Stomach (tissue), 9 donors: ENCODE results near the gene DIPK1C. TPM values are rescaled to one million over a fixed set of nuclear protein-coding genes. Genes with fewer than 3 reads are reported as not detected.

ENCODE experiments used
- DNase-seq, 2 donors: peaks; one replicate each; pipeline versions ENCODE4 v3.0.0 to v3.0.0-alpha.2; 2013 to 2019
- H3K27ac ChIP-seq, 5 donors: fragments of 200-600 bp in 4 of 5; sonication (generic) in 4 of 5; one replicate each; pipeline ENCODE4 v1.5.1; 2013 to 2019; ENCODE audit warnings: mild to moderate bottlenecking in 1 of 5, moderate library complexity in 1 of 5
- H3K27me3 ChIP-seq, 3 donors: fragments of 200-600 bp; sonication (generic); one replicate each; pipeline ENCODE4 v1.5.1; 2017 to 2019; ENCODE audit warnings: mixed run types in 1 of 3
- H3K36me3 ChIP-seq, 4 donors: fragments of 200-600 bp; sonication (generic); 1 replicate in 3 of 4; 2 replicates in 1 of 4; pipeline ENCODE4 v1.5.1; 2016 to 2019
- H3K4me1 ChIP-seq, 4 donors: fragments of 200-600 bp; sonication (generic); one replicate each; pipeline ENCODE4 v1.5.1; 2016 to 2019
- H3K4me3 ChIP-seq, 4 donors: fragments of 200-600 bp; sonication (generic) in 3 of 4; one replicate each; pipeline ENCODE4 v1.5.1; 2016 to 2019; ENCODE audit warnings: mild to moderate bottlenecking in 1 of 4
- H3K9me3 ChIP-seq, 4 donors: fragments of 200-600 bp; sonication (generic); one replicate each; pipeline ENCODE4 v1.5.1; 2016 to 2019
- CTCF ChIP-seq, 7 experiments: fragments of 450-650 bp in 4 of 7; fragments of 200-600 bp in 3 of 7; sonication (generic) in 3 of 7; IDR thresholded peaks; one replicate each; pipeline ENCODE4 v1.5.1; 2016 to 2019; ENCODE audit warnings: antibody characterized with exemption in 7 of 7, control low read depth in 2 of 7, mild to moderate bottlenecking in 1 of 7
- EP300 ChIP-seq: sonication (generic); formaldehyde crosslinking; IDR thresholded peaks from one replicate; pipeline ENCODE4 v1.6.1; 2017; ENCODE audit warnings: antibody characterized with exemption
- POLR2A ChIP-seq, 4 donors: fragments of 450-650 bp; IDR thresholded peaks; one replicate each; pipeline ENCODE4 v1.6.1; 2016; ENCODE audit warnings: antibody characterized with exemption in 4 of 4, control low read depth in 2 of 4, mild to moderate bottlenecking in 1 of 4, moderate library complexity in 1 of 4
- POLR2AphosphoS5 ChIP-seq, 3 donors: sonication (generic); formaldehyde crosslinking; IDR thresholded peaks; one replicate each; pipeline ENCODE4 v1.6.1; 2016; ENCODE audit warnings: antibody characterized with exemption in 3 of 3
- WGBS, 5 donors: extraction: QIAGEN DNeasy Blood & Tissue Kit in 3 of 5; methylation state at CpG; one replicate each; pipeline versions ENCODE4 v1.1.5 to v1.1.7; 2013 to 2018; 5-methylcytosine and 5-hydroxymethylcytosine counted together
- intact Hi-C: fragments of 100-400 bp; cut with DNase I; formaldehyde crosslinking; loops from one replicate; pipeline ENCODE4 v1.15.1; 2023; ENCODE audit warnings: low total_unique reads
- polyA plus RNA-seq, 3 donors: library from polyadenylated mRNA; stranded (reverse); fragments of 200-250 nt; gene quantifications; one replicate each; pipeline ENCODE4 v1.2.3, GENCODE V29; 2013
- total RNA-seq, 5 donors: library from RNA; depleted of rRNA; stranded (reverse); fragments of >200 nt; gene quantifications; one replicate each; pipeline versions ENCODE4 v1.1.0 to v1.2.3, GENCODE V29; 2014 to 2016
- donor health status: healthy with polysubstance abuse.
- donor health status: Bipolar disorder and iron deficiency.
- donor health status: healthy.

Gene DIPK1C
- total and polyA plus RNA-seq, 8 donors: 0.55 to 2.3 (median 1.8) TPM; not detected in 3

- intact Hi-C loops: no loop called here
- no peak overlapping the region for H3K27ac ChIP-seq
- no peaks in the 10 kb centered on the region for H3K27me3 ChIP-seq
- peaks cover 0 to 19% (median 12%) of the 10 kb centered on the region in 4 donors for H3K4me1 ChIP-seq
- TF ChIP-seq POLR2AphosphoS5 (IDR thresholded peaks at IDR 0.05) (no peak), POLR2A (IDR thresholded peaks at IDR 0.05) (no peak), CTCF (IDR thresholded peaks at IDR 0.05) (no peak), EP300 (no peak)
- 28 to 48% (median 43%) methylated on average over 14 of the region's 14 CpGs for WGBS, 5 donors
- no peaks in the 10 kb centered on the region for H3K9me3 ChIP-seq
- no peak for DNase-seq
- no peak overlapping the region for H3K4me3 ChIP-seq
- no peaks in the 10 kb centered on the region for H3K36me3 ChIP-seq
Observed at GRCh38 chr18:74399091-74399887, 57.8 kb downstream of the DIPK1C start.

GRCh38 chr18:74397572-74397971 lies 59.5 kb downstream of the DIPK1C start:
- intact Hi-C loops: no loop called here
- TF ChIP-seq CTCF (IDR thresholded peaks at IDR 0.05): no peak
- TF ChIP-seq POLR2A (IDR thresholded peaks at IDR 0.05): no peak
- no peak for TF ChIP-seq EP300
- no peak for TF ChIP-seq POLR2AphosphoS5 (IDR thresholded peaks at IDR 0.05)
- peaks cover 0 to 19% (median 12%) of the 10 kb centered on the region in 4 donors for H3K4me1 ChIP-seq
- no peaks in the 10 kb centered on the region for H3K27me3 ChIP-seq
- WGBS, 5 donors: 76 to 87% (median 81%) methylated on average over 7 of the region's 7 CpGs
- H3K9me3 ChIP-seq: no peaks in the 10 kb centered on the region
- H3K27ac ChIP-seq: no peak overlapping the region
- H3K4me3 ChIP-seq: no peak overlapping the region
- no peaks in the 10 kb centered on the region for H3K36me3 ChIP-seq
- peak in 1 of 2 donors; percentile 29 for DNase-seq

GRCh38 chr18:74396171-74397169 lies 60.6 kb downstream of the DIPK1C start:
- Histone ChIP-seq H3K4me1 (peaks cover 0 to 19% (median 12%) of the 10 kb centered on the region in 4 donors), H3K4me3 (no peak overlapping the region), H3K27me3 (no peaks in the 10 kb centered on the region), H3K9me3 (no peaks in the 10 kb centered on the region), H3K27ac (peak overlapping the region in 4 of 5 donors; percentile 16 to 42 (median 30)), H3K36me3 (no peaks in the 10 kb centered on the region)
- WGBS, 5 donors: 29 to 51% (median 36%) methylated on average over 16 of the region's 16 CpGs
- TF ChIP-seq POLR2AphosphoS5 (IDR thresholded peaks at IDR 0.05) (no peak), CTCF (IDR thresholded peaks at IDR 0.05) (no peak), POLR2A (IDR thresholded peaks at IDR 0.05) (no peak), EP300 (no peak)
- DNase-seq: peak in 1 of 2 donors; percentile 72
- intact Hi-C loops: no loop called here

- TF ChIP-seq POLR2AphosphoS5 (IDR thresholded peaks at IDR 0.05): no peak
- TF ChIP-seq CTCF (IDR thresholded peaks at IDR 0.05): no peak
- no peak for TF ChIP-seq EP300
- no peak for TF ChIP-seq POLR2A (IDR thresholded peaks at IDR 0.05)
- H3K4me1 ChIP-seq: peaks cover 0 to 19% (median 12%) of the 10 kb centered on the region in 4 donors
- DNase-seq: peak in 1 of 2 donors; percentile 36
- peak overlapping the region in 3 of 5 donors; percentile 29 to 42 (median 30) for H3K27ac ChIP-seq
- H3K9me3 ChIP-seq: no peaks in the 10 kb centered on the region
- no peak overlapping the region for H3K4me3 ChIP-seq
- 38 to 67% (median 50%) methylated on average over 9 of the region's 9 CpGs for WGBS, 5 donors
- H3K27me3 ChIP-seq: no peaks in the 10 kb centered on the region
- H3K36me3 ChIP-seq: no peaks in the 10 kb centered on the region
- intact Hi-C loops: no loop called here
Observed at GRCh38 chr18:74395648-74396154, 61.4 kb downstream of the DIPK1C start.
